Rectal smooth muscle tissue (tissue), 1 donor: ENCODE data around the gene PHTF1.

Experiments
- H3K27ac ChIP-seq: one replicate; pipeline ENCODE4 v1.7.0; 2013; ENCODE audit warnings: low read depth, low read length, inconsistent platforms
- H3K27me3 ChIP-seq: one replicate; pipeline ENCODE4 v1.7.0; 2013; ENCODE audit warnings: low read length; ENCODE audit not compliant: control insufficient read depth, insufficient read depth
- H3K36me3 ChIP-seq: one replicate; pipeline ENCODE4 v1.7.0; 2013; ENCODE audit warnings: low read length; ENCODE audit not compliant: control insufficient read depth, insufficient read depth
- H3K4me1 ChIP-seq: one replicate; pipeline ENCODE4 v1.7.0; 2013; ENCODE audit warnings: low read length; ENCODE audit not compliant: control insufficient read depth, insufficient read depth
- H3K4me3 ChIP-seq: one replicate; pipeline ENCODE4 v1.7.0; 2013; ENCODE audit warnings: low read length
- H3K9ac ChIP-seq: one replicate; pipeline ENCODE4 v1.7.0; 2013; ENCODE audit warnings: low read length

The PHTF1 gene

DNA sequence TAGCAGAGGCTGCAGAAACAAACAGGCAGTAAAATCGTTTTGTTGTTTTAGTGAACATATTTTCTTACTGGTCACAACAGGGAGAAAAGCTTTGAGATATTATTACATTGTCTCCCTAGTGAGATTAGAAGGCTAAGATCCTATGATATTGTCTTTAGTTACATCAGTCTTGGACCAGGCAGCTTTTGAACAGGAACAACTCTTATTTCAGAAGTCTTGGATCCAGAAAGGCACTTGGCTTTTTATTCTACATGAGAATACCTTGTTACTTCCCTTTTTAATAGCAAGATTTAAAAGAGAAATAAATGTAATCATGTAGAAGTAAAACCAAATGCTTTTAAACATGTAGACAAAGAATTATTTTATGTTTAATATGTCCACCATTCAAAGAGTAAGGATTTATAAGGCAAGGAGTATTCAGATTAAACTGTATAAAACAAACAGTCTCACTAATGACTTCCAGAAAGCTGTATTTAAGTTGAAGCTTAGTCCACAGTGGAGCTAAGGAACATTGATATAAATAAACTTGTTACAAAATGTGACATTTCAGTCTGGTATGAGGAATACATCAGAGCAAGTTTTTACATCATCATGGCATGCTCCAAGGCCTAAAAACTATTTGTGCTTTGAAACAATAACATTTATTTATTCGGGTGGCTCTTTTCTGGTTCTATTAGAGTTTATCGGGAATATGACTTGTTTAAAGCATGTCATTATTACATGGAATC, 72.2 kb downstream of the PHTF1 start:
- peaks cover 3% of the 10 kb centered on the region for H3K36me3 ChIP-seq
- no peaks in the 10 kb centered on the region for H3K27me3 ChIP-seq
- no peak overlapping the region for H3K4me3 ChIP-seq
- no peak overlapping the region for H3K9ac ChIP-seq
- H3K4me1 ChIP-seq: peaks cover 14% of the 10 kb centered on the region
- H3K27ac ChIP-seq: no peak overlapping the region

DNA sequence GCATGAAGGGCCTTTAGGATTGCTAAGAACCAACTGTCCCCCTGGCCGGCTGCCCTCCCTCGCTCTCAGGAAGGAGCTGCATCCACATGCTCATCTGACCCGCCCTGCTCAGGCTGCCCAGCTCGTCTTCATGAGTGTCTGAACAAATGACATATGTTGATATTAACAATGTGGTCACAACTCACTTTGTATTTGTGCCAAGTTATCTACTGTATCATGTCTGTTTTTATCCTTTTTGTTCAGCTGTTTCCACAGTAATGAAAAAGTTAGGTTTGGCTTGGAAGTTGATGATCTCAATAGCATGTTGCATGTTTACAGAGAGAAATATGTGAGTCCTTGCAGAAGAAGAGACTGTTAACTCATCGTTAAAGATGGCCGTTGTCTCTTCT, 75.1 kb downstream of the PHTF1 start:
- H3K9ac ChIP-seq: no peak overlapping the region
- no peaks in the 10 kb centered on the region for H3K27me3 ChIP-seq
- no peak overlapping the region for H3K4me3 ChIP-seq
- H3K4me1 ChIP-seq: peaks cover 14% of the 10 kb centered on the region
- H3K36me3 ChIP-seq: peaks cover 3% of the 10 kb centered on the region
- peak overlapping the region; percentile 61 for H3K27ac ChIP-seq

DNA sequence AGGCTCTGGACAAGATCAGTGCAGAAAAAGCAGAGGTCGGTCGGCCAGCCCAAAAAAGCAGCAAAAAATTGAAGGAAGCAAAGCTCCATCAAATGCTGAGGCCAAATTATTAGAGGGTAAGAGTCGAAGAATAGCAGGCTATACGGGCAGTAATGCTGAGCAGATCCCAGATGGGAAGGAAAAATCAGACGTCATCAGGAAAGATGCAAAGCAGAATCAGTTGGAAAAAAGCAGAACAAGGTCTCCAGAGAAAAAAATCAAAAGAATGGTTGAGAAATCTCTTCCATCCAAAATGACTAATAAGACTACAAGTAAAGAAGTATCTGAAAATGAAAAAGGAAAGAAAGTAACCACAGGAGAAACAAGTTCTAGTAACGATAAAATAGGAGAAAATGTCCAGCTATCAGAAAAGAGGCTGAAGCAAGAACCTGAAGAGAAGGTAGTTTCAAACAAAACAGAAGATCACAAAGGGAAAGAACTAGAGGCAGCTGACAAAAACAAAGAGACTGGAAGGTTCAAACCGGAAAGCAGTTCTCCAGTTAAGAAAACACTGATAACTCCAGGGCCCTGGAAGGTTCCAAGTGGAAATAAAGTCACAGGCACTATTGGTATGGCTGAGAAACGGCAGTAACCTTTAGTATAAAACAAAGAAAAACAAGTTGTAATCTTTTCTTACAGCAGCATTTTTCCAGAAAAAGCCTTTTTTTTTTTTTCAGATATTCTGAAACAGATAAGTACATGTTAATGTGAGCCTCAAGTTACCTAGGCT, 75.7 kb downstream of the PHTF1 start:
- H3K27ac ChIP-seq: peak overlapping the region; percentile 61
- peaks cover 3% of the 10 kb centered on the region for H3K36me3 ChIP-seq
- H3K27me3 ChIP-seq: no peaks in the 10 kb centered on the region
- no peak overlapping the region for H3K4me3 ChIP-seq
- no peak overlapping the region for H3K9ac ChIP-seq
- H3K4me1 ChIP-seq: peaks cover 14% of the 10 kb centered on the region

DNA sequence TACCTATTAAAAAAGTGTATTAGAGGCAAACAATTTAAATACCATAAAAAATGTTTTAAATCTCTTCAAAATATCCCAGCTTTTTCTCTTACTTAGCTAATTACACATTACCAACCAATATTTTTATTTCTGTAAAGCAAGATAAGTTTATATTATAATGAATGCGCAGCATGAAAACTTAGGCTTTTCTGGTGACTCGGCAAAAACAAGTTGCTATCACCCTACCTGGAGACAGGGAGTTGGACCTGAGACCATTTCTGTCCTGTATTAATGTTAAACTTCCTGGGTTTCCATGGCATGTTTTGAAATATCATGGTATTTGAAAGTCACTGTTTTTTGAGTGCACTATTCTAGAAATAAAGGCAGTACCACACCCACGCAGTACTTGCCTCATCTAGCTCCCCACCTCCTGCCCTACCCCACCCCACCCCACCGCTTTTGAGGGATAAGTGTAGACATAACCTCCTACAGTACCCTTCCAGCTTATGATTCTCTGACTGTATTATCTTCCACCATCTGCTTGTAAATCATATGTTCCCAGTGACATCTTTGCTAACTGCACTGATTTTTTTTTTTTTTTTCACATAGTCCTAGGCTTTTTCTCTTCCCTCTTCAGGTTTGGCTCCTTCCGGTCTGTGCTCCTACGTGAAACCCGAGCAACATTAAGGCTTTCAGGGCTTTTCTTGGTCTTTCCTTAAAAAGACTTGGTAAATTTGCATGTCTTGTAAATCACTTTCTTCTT, 77.5 kb downstream of the PHTF1 start:
- Histone ChIP-seq H3K4me3 (no peak overlapping the region), H3K27ac (no peak overlapping the region), H3K4me1 (peaks cover 19% of the 10 kb centered on the region)

DNA sequence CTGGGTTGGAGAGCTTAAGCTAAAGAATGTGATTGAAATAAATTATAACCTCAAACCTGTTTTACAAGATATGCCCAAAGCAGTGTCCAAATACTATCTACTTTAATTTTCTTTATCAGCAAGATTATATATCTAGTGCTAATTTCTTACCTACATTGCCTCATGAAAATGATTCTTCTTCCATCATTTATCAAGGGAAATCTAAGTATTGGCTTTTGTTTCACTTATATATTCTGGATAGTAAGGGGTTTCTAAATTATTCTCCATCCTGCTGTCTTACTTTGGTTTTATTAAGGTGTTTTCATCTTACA, 81.2 kb downstream of the PHTF1 start:
- no peak overlapping the region for H3K27ac ChIP-seq
- no peak overlapping the region for H3K4me3 ChIP-seq
- H3K9ac ChIP-seq: no peak overlapping the region
- peaks cover under 1% of the 10 kb centered on the region for H3K36me3 ChIP-seq
- peaks cover 8% of the 10 kb centered on the region for H3K4me1 ChIP-seq
- no peaks in the 10 kb centered on the region for H3K27me3 ChIP-seq

More for the DNA sequence above, 77.5 kb downstream of the PHTF1 start:
- H3K27me3 ChIP-seq: no peaks in the 10 kb centered on the region
- peaks cover 3% of the 10 kb centered on the region for H3K36me3 ChIP-seq
- no peak overlapping the region for H3K9ac ChIP-seq

DNA sequence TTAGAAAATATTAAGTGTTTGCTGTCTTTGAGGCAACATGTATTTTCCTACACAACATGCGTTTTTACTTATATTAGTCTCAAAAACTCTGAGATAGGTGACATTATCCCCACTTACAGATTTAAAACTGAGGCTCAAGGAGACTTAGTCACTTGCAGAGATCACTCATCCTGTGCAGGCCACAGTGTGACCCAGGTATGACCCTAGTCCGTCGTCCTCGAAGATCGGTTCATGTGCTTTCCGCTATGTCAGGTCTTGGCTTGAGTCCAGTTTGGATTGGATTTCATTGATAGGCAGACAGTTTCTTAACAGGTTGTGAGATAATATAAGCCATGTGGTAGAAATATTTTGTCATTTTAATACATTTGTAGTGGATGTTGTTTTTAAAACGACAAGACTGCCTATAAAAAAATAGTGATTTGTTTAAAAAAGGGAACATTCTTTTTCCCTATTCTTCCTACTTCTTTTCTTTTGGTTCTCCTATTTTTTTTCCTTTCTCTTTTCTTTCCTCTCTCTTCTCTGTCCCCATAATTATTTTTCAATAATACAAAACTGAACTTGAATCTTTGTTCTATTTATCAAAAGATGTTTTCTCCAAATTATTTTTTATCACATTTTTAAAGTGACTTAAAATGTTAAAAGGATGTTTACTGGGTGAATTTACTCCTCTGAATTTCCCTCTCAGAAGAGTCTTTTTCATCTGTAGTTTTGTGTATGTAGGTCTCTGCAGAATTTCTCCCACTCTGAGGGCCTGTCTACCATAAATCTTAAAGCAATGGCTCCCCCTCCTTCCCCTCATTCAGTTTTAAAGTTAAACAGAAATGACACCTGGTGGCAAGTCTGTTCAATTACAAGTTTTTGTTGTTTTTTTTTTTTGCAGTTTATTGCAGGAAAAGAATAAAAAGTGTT, 81.8 kb downstream of the PHTF1 start:
- Histone ChIP-seq H3K4me3 (no peak overlapping the region), H3K4me1 (peaks cover 5% of the 10 kb centered on the region), H3K36me3 (no peaks in the 10 kb centered on the region), H3K27me3 (no peaks in the 10 kb centered on the region), H3K9ac (no peak overlapping the region), H3K27ac (no peak overlapping the region)

DNA sequence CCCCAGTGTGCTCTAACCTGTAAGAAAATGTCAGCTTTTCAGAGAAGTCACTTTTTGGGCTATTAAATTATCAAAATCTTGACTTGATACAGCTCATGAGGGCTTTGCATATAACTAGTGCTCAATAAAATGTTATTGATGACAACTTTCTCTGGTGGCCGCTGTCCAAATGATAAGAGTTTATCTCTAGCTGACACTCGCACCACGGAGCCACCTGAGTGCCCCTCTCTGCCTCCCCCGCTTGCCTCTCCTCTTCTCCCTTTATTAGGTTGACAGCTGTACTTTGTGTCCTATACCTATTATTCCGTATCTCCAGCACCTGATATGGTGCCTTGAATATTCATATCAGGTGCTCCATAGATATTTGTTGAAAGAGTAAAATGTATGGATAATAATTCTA, 82.8 kb downstream of the PHTF1 start:
- Histone ChIP-seq H3K4me3 (no peak overlapping the region), H3K4me1 (peaks cover 5% of the 10 kb centered on the region), H3K9ac (no peak overlapping the region), H3K36me3 (peaks cover 4% of the 10 kb centered on the region), H3K27me3 (no peaks in the 10 kb centered on the region), H3K27ac (no peak overlapping the region)

DNA sequence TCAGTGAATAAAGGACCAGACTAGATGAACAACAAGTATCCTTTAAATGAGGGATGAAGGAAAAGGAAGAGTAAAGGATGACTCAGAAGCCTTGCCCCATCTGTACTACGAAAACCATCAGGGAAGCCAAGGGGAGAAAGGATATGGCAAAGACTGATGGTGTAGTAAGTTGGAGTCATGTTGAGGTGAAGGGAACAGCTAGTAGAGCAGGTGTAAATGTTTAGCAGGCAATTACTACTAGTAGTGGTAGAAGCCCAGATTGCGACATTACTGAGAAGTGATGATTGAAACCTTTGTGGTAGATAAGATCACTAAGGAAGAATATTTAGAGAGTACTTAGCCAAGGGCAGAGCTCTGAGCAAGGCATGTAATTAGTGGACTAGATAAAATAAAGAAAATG, 84.0 kb downstream of the PHTF1 start:
- no peaks in the 10 kb centered on the region for H3K27me3 ChIP-seq
- no peak overlapping the region for H3K27ac ChIP-seq
- H3K9ac ChIP-seq: no peak overlapping the region
- H3K4me1 ChIP-seq: peaks cover 5% of the 10 kb centered on the region
- H3K4me3 ChIP-seq: no peak overlapping the region
- peaks cover 4% of the 10 kb centered on the region for H3K36me3 ChIP-seq

DNA sequence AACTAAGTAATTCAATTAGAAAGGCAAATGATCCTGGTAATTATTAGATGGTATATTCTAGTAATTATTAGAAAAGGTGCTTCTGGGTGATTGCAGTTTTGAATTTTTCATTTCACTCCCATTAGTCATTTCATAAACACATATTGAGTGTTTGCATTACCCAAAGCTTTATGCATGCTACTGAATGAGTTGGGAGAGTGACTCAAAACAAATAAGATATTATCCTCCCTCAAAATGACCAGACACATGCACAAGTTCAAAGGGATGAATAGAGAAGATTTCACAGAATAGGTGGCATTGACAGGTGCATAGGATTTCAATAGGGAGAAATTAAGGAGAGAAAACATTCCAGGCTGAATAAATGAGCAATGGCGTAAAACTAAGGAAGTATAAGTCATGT, 84.7 kb downstream of the PHTF1 start:
- Histone ChIP-seq H3K27me3 (no peaks in the 10 kb centered on the region), H3K4me3 (no peak overlapping the region), H3K9ac (no peak overlapping the region), H3K4me1 (peaks cover 5% of the 10 kb centered on the region), H3K27ac (no peak overlapping the region), H3K36me3 (peaks cover 4% of the 10 kb centered on the region)

DNA sequence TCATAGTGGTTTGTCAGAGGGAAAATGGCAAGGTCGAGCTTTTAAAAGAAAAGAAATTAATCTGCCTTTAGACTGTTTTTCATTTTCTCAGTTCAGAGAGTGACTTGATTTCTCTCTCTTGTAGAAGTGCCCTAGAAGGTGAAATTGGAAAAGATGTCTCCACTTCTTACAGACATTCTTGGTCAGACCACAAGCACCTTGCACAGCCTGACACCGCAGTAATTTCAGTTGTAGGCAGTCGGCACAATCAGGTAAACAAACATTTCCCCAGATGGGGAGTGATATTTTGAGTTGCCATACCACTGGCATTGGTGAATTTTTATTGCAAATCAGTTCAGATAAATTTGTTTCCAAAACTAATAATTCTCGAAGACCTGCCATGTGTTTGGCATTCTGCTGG, 86.8 kb downstream of the PHTF1 start:
- Histone ChIP-seq H3K4me1 (peaks cover 5% of the 10 kb centered on the region), H3K36me3 (peaks cover 4% of the 10 kb centered on the region), H3K27me3 (no peaks in the 10 kb centered on the region), H3K4me3 (no peak overlapping the region), H3K27ac (no peak overlapping the region), H3K9ac (no peak overlapping the region)

DNA sequence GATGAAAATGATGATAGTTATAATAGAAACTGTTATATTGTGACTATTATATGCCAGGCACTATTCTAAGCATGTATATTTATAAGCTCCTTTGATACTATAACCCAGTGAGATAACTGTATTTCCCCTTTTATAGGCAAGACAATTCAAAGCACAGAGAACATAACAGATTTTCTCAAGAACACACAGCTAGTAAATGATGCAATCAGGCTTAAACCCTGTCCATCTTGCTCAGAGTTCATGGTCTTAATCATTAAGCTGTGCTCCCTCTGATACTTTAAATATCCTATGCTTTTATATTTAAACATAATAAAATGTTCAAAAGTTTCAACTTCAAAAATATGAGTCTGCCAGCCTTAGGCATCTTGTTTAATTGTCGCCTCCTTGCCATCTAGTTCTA, 88.6 kb downstream of the PHTF1 start:
- Histone ChIP-seq H3K27me3 (no peaks in the 10 kb centered on the region), H3K27ac (no peak overlapping the region), H3K36me3 (peaks cover 8% of the 10 kb centered on the region), H3K4me3 (no peak overlapping the region), H3K9ac (no peak overlapping the region), H3K4me1 (no peaks in the 10 kb centered on the region)

DNA sequence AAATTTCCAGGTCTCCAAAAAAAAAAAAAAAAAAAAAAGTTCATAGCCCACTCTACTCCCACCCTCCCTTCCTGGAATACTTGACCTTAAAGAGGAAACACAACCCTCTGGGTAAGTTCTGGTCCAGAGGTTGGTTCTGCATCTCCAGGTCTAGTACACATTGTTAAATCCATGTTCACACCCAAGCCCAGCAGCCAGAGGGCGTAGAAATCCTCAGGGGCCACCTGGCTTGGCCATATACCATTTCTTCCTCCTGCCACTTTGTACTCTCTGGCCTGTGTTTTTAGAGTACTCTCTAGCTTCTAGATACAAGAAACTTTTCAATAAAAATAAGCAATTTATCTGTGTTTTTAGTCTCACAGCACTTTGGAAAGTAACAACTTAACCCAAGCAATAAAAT, 89.3 kb downstream of the PHTF1 start:
- Histone ChIP-seq H3K27ac (no peak overlapping the region), H3K9ac (no peak overlapping the region), H3K27me3 (no peaks in the 10 kb centered on the region), H3K4me1 (no peaks in the 10 kb centered on the region), H3K36me3 (peaks cover 8% of the 10 kb centered on the region), H3K4me3 (no peak overlapping the region)
